OCI-LY7 (cell line): ENCODE measurements around the gene SCPEP1. TPM values are rescaled to one million over a fixed set of nuclear protein-coding genes. Genes with fewer than 3 reads are reported as not detected.

Experiments used
- BruUV-seq: library from RNA; stranded (reverse); fragments of 400-500 nt; replicated peaks from 2 replicates; lab custom pipeline; 2021; lab: Mats Ljungman, UMichigan
- CTCF ChIA-PET: fragments of 300-600 bp; sonication (Branson Sonifier 250); formaldehyde crosslinking; loops from one replicate; lab custom pipeline; 2022; ENCODE audit warnings: antibody characterized with exemption; ENCODE audit not compliant: unreplicated experiment; lab: Charles Lee
- POLR2A ChIA-PET: fragments of 300-600 bp; sonication (Branson Sonifier 250); formaldehyde crosslinking; loops from one replicate; lab custom pipeline; 2022; ENCODE audit warnings: antibody characterized with exemption; lab: Charles Lee
- DNase-seq: peaks from one replicate; pipeline ENCODE4 v3.0.0-alpha.2; 2015; ENCODE audit warnings: low spot score
- H2AFZ ChIP-seq: fragments of 200-600 bp; sonication (generic), shearing (Covaris generic); 2 replicates; pipeline ENCODE4 v1.6.1; 2014; ENCODE audit warnings: mild to moderate bottlenecking, antibody characterized with exemption, low read length, moderate library complexity
- H3K27ac ChIP-seq: fragments of 200-600 bp; sonication (generic); 2 replicates; pipeline ENCODE4 v1.5.1; 2014; ENCODE audit warnings: mixed run types, low read depth, mild to moderate bottlenecking, moderate library complexity, low read length, inconsistent platforms; ENCODE audit not compliant: poor library complexity, severe bottlenecking
- H3K36me3 ChIP-seq: fragments of 200-600 bp; sonication (generic); 2 replicates; pipeline ENCODE4 v1.6.1; 2014; ENCODE audit warnings: mild to moderate bottlenecking, antibody characterized with exemption, low read length, moderate library complexity, mixed read lengths; ENCODE audit not compliant: insufficient read depth
- H3K4me1 ChIP-seq: fragments of 200-600 bp; sonication (generic); 2 replicates; pipeline ENCODE4 v1.5.1; 2014; ENCODE audit warnings: mild to moderate bottlenecking, low read length; ENCODE audit not compliant: insufficient read depth, poor library complexity, severe bottlenecking
- H3K4me2 ChIP-seq: fragments of 200-600 bp; sonication (generic); 2 replicates; pipeline ENCODE4 v1.6.1; 2014; ENCODE audit warnings: mild to moderate bottlenecking, low read length
- H3K4me3 ChIP-seq: fragments of 200-600 bp; sonication (generic); 2 replicates; pipeline ENCODE4 v1.5.1; 2014; ENCODE audit warnings: mild to moderate bottlenecking, low read depth, low read length; ENCODE audit not compliant: poor library complexity, severe bottlenecking
- H3K79me2 ChIP-seq: fragments of 200-600 bp; sonication (generic); 2 replicates; pipeline ENCODE4 v1.6.1; 2016; ENCODE audit warnings: low read depth, mild to moderate bottlenecking, low read length, moderate library complexity, mixed read lengths; ENCODE audit not compliant: insufficient read depth
- H3K9me2 ChIP-seq: fragments of 200-600 bp; sonication (generic); 2 replicates; pipeline ENCODE4 v1.6.1; 2016; ENCODE audit warnings: mild to moderate bottlenecking, low read length, mixed read lengths; ENCODE audit not compliant: insufficient read depth
- H3K9me3 ChIP-seq: fragments of 200-600 bp; sonication (generic); 2 replicates; pipeline ENCODE4 v1.6.1; 2014; ENCODE audit warnings: mild to moderate bottlenecking, mixed run types, low read length, mixed read lengths
- H4K20me1 ChIP-seq: fragments of 200-600 bp; sonication (generic); 2 replicates; pipeline ENCODE4 v1.6.1; 2014; ENCODE audit warnings: mild to moderate bottlenecking, antibody characterized with exemption, low read length, moderate library complexity, mixed read lengths; ENCODE audit not compliant: insufficient read depth
- EZH2phosphoT487 ChIP-seq: fragments of 200-600 bp; sonication (generic); IDR thresholded peaks from 2 replicates; pipeline ENCODE4 v1.6.1; 2018; ENCODE audit warnings: low read depth, borderline replicate concordance, mild to moderate bottlenecking, mixed run types, antibody characterized with exemption, low read length, moderate library complexity, mixed read lengths
- intact Hi-C: fragments of 100-400 bp; cut with micrococcal nuclease; formaldehyde crosslinking; loops from one replicate; pipeline ENCODE4 v1.10.0; 2022; ENCODE audit not compliant: unreplicated experiment
- total RNA-seq, 2 experiments: library from RNA; depleted of rRNA in 1 of 2; stranded (reverse); fragments of >200 nt in 1 of 2; shearing (Covaris generic) in 1 of 2; gene quantifications; 2 replicates each; pipeline ENCODE4 v1.2.3, GENCODE V29; 2014 to 2022
- TF ChIP-seq, protein P1 (sequence below): fragments of 200-600 bp; sonication (generic); conservative IDR thresholded peaks from 2 replicates; pipeline ENCODE4 v1.5.1; 2014; ENCODE audit warnings: mild to moderate bottlenecking, antibody characterized with exemption, low read length, moderate library complexity, mixed read lengths

Gene SCPEP1
- total RNA-seq, 2 experiments from 2014 or later: 43.0 to 48.2 TPM

DNA sequence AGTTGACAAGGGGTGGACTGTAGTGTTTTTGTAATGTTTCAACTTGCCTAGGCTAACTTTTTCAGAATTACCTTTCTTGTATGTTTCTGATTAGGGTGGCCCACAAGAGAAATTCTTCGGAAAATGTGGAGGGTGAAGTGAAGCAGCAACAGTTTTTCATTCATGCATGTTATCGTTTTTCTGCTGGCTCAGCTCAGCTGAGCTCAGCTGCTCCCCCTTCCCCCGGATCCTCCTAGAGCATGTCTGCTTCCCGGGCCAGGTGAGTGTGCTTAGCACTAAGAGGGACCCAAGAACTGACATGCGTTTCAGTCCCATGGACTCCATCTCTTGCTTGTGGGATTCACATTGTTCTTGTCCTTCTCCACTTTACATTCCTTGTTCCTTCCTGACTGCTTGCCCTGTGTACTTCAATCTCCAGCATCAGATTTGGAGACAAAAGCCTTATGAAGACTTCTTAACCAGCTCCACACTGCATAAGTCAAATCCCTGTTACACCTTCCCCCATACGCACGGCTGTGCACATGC, 33.6 kb downstream of the SCPEP1 start:
- BruUV-seq: no TSS peak
- peaks cover 21% of the 10 kb centered on the region for H3K4me1 ChIP-seq

GRCh38 chr17:57016071-57016763, 38.3 kb downstream of the SCPEP1 start:
- Histone ChIP-seq H3K79me2 (no peaks in the 10 kb centered on the region), H3K9me3 (no peaks in the 10 kb centered on the region), H3K4me1 (peaks cover under 1% of the 10 kb centered on the region), H4K20me1 (no peaks in the 10 kb centered on the region), H2AFZ (no peak overlapping the region), H3K27ac (no peak overlapping the region), H3K4me2 (no peak overlapping the region), H3K9me2 (no peaks in the 10 kb centered on the region), H3K4me3 (no peak overlapping the region), H3K36me3 (no peaks in the 10 kb centered on the region)
- TF ChIP-seq, protein P1, sequence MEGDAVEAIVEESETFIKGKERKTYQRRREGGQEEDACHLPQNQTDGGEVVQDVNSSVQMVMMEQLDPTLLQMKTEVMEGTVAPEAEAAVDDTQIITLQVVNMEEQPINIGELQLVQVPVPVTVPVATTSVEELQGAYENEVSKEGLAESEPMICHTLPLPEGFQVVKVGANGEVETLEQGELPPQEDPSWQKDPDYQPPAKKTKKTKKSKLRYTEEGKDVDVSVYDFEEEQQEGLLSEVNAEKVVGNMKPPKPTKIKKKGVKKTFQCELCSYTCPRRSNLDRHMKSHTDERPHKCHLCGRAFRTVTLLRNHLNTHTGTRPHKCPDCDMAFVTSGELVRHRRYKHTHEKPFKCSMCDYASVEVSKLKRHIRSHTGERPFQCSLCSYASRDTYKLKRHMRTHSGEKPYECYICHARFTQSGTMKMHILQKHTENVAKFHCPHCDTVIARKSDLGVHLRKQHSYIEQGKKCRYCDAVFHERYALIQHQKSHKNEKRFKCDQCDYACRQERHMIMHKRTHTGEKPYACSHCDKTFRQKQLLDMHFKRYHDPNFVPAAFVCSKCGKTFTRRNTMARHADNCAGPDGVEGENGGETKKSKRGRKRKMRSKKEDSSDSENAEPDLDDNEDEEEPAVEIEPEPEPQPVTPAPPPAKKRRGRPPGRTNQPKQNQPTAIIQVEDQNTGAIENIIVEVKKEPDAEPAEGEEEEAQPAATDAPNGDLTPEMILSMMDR: no peak
- TF ChIP-seq EZH2phosphoT487: no peak
- ChIA-PET POLR2A (no interaction called here), CTCF (no interaction called here)
- intact Hi-C loops: no loop called here
- DNase-seq: no peak
- no TSS peak for BruUV-seq

More for the DNA sequence above, 33.6 kb downstream of the SCPEP1 start:
- no peak overlapping the region for H3K27ac ChIP-seq
- no peak for DNase-seq
- ChIA-PET POLR2A (interaction anchor here (1.4 kb wide), 1 partner anchor 9 kb away, joined by 3 read pairs; no protein-coding TSS in a partner anchor), CTCF (interaction anchor here (0.8 kb wide), 1 partner anchor 10 kb away, joined by 3 read pairs; no protein-coding TSS in a partner anchor)
- no peaks in the 10 kb centered on the region for H4K20me1 ChIP-seq
- intact Hi-C loops: no loop called here
- no peak overlapping the region for H3K4me3 ChIP-seq
- H3K36me3 ChIP-seq: peaks cover 9% of the 10 kb centered on the region
- H2AFZ ChIP-seq: no peak overlapping the region; the same call in 1 of the 2 replicates
- no peak overlapping the region for H3K4me2 ChIP-seq
- no peaks in the 10 kb centered on the region for H3K9me2 ChIP-seq
- H3K9me3 ChIP-seq: no peaks in the 10 kb centered on the region
- TF ChIP-seq EZH2phosphoT487: no peak
- TF ChIP-seq, protein P1: no peak
- no peaks in the 10 kb centered on the region for H3K79me2 ChIP-seq

GRCh38 chr17:57016764-57017116, 38.8 kb downstream of the SCPEP1 start:
- Histone ChIP-seq H3K4me1 (no peaks in the 10 kb centered on the region), H3K9me2 (no peaks in the 10 kb centered on the region), H3K9me3 (no peaks in the 10 kb centered on the region), H3K79me2 (no peaks in the 10 kb centered on the region), H2AFZ (no peak overlapping the region), H3K27ac (no peak overlapping the region), H4K20me1 (no peaks in the 10 kb centered on the region), H3K36me3 (no peaks in the 10 kb centered on the region), H3K4me2 (no peak overlapping the region), H3K4me3 (no peak overlapping the region)
- CTCF ChIA-PET: no interaction called here
- BruUV-seq: no TSS peak
- DNase-seq: no peak
- POLR2A ChIA-PET: no interaction called here
- intact Hi-C loops: no loop called here
- TF ChIP-seq EZH2phosphoT487: no peak
- TF ChIP-seq, protein P1: no peak
